Chondrocyte (in vitro differentiated cells): ENCODE results near the gene THG1L. TPM values are rescaled to one million over a fixed set of nuclear protein-coding genes. Genes with fewer than 3 reads are reported as not detected.
A peak's percentile ranks its signal among the peaks of the same experiment; 100 is the strongest.

Experiments
- DNase-seq: peaks from one replicate; pipeline ENCODE4 v3.0.0; 2021; ENCODE audit warnings: mixed read lengths, low spot score
- H3K27ac Mint-ChIP-seq: one replicate; pipeline ENCODE4 v1.8.0; 2021; ENCODE audit warnings: mild to moderate bottlenecking, moderate library complexity, mixed read lengths; ENCODE audit not compliant: unreplicated experiment
- H3K27me3 Mint-ChIP-seq: 2 replicates; pipeline ENCODE4 v1.8.0; 2021; ENCODE audit warnings: low read depth, mixed read lengths
- H3K36me3 Mint-ChIP-seq: 2 replicates; pipeline ENCODE4 v1.8.0; 2021; ENCODE audit warnings: low read depth, mixed read lengths
- H3K4me1 Mint-ChIP-seq: 2 replicates; pipeline ENCODE4 v1.8.0; 2021; ENCODE audit warnings: low read depth, mild to moderate bottlenecking, mixed read lengths
- H3K4me3 Mint-ChIP-seq: one replicate; pipeline ENCODE4 v1.8.0; 2021; ENCODE audit warnings: mild to moderate bottlenecking, moderate library complexity, mixed read lengths; ENCODE audit not compliant: unreplicated experiment
- H3K9me3 Mint-ChIP-seq: 2 replicates; pipeline ENCODE4 v1.8.0; 2021; ENCODE audit warnings: low read depth, mixed read lengths
- total RNA-seq: library from RNA; stranded (reverse); gene quantifications from 3 replicates; pipeline ENCODE4 v1.2.1, GENCODE V29; 2021
- TF ChIP-seq, protein P1 (sequence below): fragments of 200-600 bp; sonication (generic); IDR thresholded peaks from 2 replicates; pipeline ENCODE4 v1.5.0; 2021; ENCODE audit warnings: antibody characterized with exemption, mild to moderate bottlenecking, moderate library complexity

THG1L gene
- total RNA-seq, 1 donor from 2014 or later = 10.1 TPM

DNA sequence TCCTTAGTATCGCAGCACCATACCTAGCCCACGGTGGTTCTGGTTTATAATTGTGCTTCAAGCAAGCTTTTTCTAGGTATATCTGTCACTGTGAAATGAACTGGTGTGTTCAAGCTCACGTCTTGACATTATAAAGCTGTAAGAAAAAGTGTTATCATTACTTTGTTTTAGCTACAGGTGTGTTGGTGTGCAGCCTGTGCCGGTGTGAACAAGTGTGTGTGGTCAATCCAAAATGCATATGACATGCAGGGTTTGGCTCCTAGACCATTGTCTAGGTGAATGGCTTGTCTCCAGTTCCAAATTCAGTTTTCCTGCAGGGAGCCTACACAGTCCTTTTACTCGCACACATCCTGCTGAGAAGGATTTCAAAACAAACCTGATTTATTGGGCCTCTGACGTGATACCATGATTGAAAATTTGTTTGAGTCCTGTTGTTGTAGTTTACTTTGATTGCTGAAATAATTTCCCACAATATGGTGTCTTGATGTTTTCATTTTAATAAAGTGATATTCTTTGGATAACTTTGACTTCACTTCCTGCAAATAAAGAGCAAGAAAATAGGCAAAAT lies 16.0 kb downstream of the THG1L start:
- TF ChIP-seq, protein P1, sequence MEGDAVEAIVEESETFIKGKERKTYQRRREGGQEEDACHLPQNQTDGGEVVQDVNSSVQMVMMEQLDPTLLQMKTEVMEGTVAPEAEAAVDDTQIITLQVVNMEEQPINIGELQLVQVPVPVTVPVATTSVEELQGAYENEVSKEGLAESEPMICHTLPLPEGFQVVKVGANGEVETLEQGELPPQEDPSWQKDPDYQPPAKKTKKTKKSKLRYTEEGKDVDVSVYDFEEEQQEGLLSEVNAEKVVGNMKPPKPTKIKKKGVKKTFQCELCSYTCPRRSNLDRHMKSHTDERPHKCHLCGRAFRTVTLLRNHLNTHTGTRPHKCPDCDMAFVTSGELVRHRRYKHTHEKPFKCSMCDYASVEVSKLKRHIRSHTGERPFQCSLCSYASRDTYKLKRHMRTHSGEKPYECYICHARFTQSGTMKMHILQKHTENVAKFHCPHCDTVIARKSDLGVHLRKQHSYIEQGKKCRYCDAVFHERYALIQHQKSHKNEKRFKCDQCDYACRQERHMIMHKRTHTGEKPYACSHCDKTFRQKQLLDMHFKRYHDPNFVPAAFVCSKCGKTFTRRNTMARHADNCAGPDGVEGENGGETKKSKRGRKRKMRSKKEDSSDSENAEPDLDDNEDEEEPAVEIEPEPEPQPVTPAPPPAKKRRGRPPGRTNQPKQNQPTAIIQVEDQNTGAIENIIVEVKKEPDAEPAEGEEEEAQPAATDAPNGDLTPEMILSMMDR = no peak
- H3K27me3 Mint-ChIP-seq = no peaks in the 10 kb centered on the region
- H3K4me3 Mint-ChIP-seq = no peak overlapping the region
- H3K36me3 Mint-ChIP-seq = no peaks in the 10 kb centered on the region
- H3K4me1 Mint-ChIP-seq = peaks cover 53% of the 10 kb centered on the region
- H3K9me3 Mint-ChIP-seq = no peaks in the 10 kb centered on the region
- peak overlapping the region; percentile 91 for H3K27ac Mint-ChIP-seq
- no peak for DNase-seq

DNA sequence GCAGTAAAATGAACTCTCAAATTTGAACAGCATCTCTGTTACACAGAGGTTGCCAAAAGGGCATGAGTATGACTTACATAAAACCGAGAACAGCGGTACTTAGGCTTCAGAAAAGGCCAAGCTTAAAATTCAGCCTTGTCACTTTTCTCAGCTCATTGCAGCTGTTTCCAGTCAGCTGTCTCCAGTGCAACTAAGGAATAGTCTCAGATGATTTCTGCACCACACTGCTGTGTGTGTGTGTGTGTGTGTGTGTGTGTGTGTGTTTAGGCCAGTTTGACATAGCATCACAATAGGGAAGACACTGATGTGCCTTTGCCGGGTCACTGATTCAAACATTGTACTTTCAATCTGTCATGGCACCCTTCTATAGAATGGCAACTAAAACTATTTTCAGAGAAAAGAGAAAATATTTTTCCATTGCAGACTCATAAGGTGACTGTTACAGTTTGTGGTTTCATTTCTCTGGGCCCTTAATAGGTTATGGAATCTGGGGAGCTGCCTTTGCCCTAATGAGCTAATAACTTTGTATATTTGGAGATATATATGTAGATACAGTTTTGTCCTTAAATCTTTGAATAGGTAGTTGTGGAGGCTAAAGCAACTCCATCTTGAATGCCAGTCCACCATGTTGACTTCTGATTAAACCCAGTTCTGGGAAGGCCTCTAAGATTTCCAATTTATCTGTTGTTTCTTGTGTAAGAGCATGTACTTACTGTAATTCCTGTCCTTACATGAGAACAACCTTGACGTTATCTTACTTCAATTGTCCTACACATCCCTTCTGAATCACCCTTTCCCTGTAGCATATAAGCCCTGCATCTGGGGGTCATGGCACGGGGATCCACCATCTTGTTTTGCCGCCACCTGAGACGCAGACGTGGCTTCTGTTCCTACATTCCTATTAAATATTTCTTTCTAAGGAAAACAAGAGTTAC lies 16.8 kb downstream of the THG1L start:
- H3K27me3 Mint-ChIP-seq = no peaks in the 10 kb centered on the region
- DNase-seq = no peak
- H3K9me3 Mint-ChIP-seq = no peaks in the 10 kb centered on the region
- peak overlapping the region; percentile 91 for H3K27ac Mint-ChIP-seq
- TF ChIP-seq, protein P1 = no peak
- H3K4me1 Mint-ChIP-seq = peaks cover 51% of the 10 kb centered on the region
- no peak overlapping the region for H3K4me3 Mint-ChIP-seq
- peaks cover 3% of the 10 kb centered on the region for H3K36me3 Mint-ChIP-seq

DNA sequence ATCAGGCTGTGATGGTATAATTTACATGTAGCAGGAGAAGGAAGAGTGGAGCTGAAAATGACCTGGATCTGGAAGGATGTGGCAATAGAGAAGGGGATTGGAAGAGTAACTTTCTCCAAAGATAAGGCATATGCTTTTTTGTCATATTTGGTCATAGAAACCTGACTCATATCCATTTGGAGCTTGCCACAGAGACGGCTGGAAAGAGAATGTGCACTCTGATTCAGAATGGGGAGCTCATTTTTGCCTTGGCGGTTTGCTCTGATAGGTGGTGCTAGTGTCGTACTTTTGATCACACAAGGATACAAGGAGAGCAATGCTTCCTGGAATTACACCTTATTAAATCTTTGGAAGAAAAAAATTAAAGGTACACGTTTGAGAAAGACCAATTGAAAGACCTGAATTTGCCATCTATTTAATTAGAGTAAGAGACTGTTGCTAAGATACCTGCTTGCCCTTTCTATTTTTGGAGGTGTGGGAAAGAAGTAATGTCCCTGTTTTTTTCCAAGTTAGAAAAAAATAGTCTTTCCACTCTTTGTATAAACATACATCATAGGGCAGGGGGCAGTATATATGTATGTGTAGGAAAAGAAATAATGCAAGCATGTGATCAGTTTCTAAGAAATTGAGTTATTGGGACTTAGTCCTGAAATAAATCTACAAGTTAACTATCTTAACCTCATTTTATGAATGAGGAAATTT lies 17.7 kb downstream of the THG1L start:
- H3K4me1 Mint-ChIP-seq = peaks cover 49% of the 10 kb centered on the region
- TF ChIP-seq, protein P1 = peak; percentile 57
- no peak for DNase-seq
- H3K4me3 Mint-ChIP-seq = peak overlapping the region; percentile 1
- H3K27me3 Mint-ChIP-seq = no peaks in the 10 kb centered on the region
- no peaks in the 10 kb centered on the region for H3K9me3 Mint-ChIP-seq
- peak overlapping the region; percentile 91 for H3K27ac Mint-ChIP-seq
- peaks cover 6% of the 10 kb centered on the region for H3K36me3 Mint-ChIP-seq

DNA sequence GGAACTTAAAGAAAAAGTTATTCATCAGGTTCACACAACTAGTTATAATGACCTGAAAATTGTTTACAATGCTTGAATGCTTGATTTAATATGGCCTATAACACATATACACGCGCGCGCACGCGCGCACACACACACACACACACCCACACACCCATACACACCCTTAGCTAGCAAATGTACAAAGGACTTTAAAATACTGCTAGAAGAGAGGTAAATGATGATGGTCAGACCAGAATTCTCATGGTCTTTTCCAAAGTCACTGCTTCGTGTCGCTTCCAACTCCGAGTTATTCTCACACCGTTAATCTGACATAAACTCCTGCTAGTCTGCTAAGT lies 18.2 kb downstream of the THG1L start:
- no peaks in the 10 kb centered on the region for H3K9me3 Mint-ChIP-seq
- no peak for DNase-seq
- H3K4me1 Mint-ChIP-seq = peaks cover 46% of the 10 kb centered on the region
- peak overlapping the region; percentile 96 for H3K27ac Mint-ChIP-seq
- peaks cover 6% of the 10 kb centered on the region for H3K36me3 Mint-ChIP-seq
- TF ChIP-seq, protein P1 = no peak
- no peaks in the 10 kb centered on the region for H3K27me3 Mint-ChIP-seq
- no peak overlapping the region for H3K4me3 Mint-ChIP-seq

DNA sequence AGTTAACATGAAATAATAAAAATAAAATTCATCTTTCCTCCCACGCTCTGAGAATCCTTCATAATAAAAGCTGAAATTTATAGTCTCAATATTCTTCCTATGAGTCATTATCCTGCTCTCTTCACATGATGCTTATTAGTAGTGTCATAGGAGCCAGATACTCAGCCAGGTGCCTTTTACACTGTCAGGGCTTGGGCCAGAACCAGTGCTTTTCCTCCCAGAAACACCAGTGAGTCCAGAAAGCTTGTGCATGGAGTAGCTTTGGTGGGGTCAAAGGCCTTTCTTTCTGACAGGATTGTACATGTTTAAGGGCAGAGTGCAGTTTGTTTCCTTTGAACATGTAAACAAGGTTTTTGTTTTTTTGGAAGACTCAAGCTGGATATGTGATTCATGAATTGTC lies 19.1 kb downstream of the THG1L start:
- no peaks in the 10 kb centered on the region for H3K9me3 Mint-ChIP-seq
- peaks cover 37% of the 10 kb centered on the region for H3K4me1 Mint-ChIP-seq
- TF ChIP-seq, protein P1 = no peak
- no peaks in the 10 kb centered on the region for H3K27me3 Mint-ChIP-seq
- peak overlapping the region; percentile 15 for H3K4me3 Mint-ChIP-seq
- peaks cover 10% of the 10 kb centered on the region for H3K36me3 Mint-ChIP-seq
- DNase-seq = no peak
- peak overlapping the region; percentile 96 for H3K27ac Mint-ChIP-seq
